NCI-H345 (cell line): ENCODE data around the gene PVALB.
"Not testable (repeated sequence)": the region's sequence is repeated elsewhere in the genome, so short reads cannot be mapped to it uniquely, and the experiment has no call there.

Experiments used
- DNase-seq: peaks from one replicate; lab custom pipeline; 2025; lab: John Stamatoyannopoulos, UW

Gene PVALB

DNA sequence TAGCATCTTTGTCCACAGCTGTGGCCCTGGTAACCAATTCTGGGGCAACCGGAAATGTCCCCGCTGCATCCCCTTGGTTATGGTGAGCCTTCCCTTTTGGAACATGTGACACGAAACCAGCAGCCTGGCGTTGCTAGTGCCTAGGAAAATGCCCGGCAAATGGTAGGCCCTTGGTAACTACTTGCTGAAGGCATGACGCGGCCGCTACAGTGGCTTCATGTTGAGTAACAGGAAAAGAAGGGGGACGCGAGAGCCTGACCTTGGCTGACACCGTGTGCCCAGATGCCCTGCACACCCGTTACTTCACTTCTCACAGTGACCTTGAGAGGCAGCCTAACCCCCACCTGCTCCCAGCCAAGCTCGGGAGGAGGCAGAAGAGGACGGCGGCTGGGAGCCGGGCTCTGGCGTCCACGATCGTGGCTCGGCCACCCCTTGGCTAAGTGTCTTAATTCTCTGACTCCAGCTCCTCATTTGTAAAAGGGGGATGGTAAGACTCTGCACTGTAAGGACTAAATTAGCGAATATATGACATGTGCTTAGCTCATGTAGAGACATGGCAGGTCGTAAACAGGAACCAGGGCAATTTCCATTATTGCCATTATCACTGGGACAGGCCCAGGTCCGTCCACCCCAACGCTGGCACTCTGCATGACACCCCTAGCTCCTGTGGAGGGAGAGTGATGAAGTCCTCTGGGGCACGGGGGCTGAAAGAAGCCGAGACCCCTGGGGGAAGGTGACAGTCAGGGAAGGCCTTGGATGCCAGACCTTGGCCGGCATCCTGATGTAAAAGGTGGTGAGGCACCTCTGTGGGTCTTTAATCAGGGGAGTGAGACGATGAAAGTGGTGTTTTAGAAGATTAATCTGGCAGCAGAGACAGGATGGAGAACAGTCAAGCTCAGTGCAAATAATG, 59.8 kb downstream of the PVALB start:
- no peak for DNase-seq

- no peak for DNase-seq
Measured at GRCh38 chr22:36756031-36756430, 60.8 kb downstream of the PVALB start.

DNA sequence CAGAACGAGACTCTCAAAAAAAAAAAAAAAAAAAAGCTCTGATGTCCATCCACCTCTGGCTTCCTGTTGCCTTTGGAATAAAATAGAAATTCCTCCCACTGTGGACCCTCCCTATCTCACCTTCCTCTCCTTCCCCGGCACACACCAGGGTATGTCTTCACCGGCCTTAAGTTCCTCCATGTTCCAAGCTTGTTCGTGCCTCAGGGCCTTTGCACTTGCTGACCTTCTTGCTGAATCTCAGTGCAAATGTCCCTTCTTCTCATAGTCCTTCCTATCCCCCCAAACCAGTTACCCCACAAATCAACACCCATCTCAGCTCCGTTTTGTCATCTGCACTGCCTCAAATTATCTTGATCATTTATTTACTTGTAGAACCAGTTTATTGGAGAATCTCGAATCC, 61.5 kb downstream of the PVALB start:
- no peak for DNase-seq

DNA sequence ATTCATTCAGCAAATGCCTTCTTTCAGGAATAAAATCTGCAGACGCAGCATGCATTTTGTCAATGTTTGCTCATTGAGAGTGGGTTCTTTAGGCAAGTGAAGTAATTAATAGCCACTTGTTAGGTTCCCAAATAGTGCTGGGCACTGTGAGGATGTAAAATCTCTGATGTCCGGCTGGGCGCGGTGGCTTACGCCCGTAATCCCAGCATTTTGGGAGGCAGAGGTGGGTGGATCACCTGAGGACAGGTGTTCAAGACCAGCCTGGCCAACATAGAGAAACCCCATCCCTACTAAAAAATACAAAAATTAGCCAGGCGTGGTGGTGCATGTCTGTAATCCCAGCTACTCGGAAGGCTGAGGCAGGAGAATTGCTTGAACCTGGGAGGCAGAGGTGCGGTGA, 62.0 kb downstream of the PVALB start:
- DNase-seq: not testable (repeated sequence)

DNA sequence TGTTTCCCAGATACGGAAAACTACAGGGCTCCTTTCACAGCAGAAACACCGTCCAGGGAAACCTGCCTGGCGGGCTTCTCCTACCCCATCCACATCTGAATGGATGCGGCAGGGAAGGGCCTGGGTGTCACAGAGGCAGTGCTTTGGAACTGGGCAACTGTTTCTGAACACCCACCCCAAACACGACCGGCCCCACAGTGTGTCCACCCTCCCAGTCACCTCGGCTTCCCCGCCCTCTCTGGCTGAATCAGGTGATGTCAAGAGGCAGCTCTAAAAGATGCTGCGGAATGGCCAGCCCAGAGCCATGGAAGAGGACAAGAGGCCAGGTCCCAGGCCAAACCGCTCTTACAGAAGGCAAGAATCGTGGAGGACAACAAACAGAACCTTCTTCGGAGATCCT, 62.9 kb downstream of the PVALB start:
- no peak for DNase-seq

GRCh38 chr22:36753120-36753802, 63.6 kb downstream of the PVALB start:
- no peak for DNase-seq
